ENCODE measurements around the gene KLHL40.

Gene KLHL40

GRCh38 chr3:42736531-42736930 lies 51.2 kb downstream of the KLHL40 start:
- ChIA-PET POLR2A (no interaction called here), CTCF (interaction anchor here (1.2 kb wide), 1 partner anchor 15 kb away, joined by 3 read pairs; no protein-coding TSS in a partner anchor)

GRCh38 chr3:42739401-42740158 lies 54.2 kb downstream of the KLHL40 start:
- CTCF ChIA-PET = no interaction called here
- H3K4me3 ChIP-seq (ENCODE audit: low read depth, low read length) = no peak overlapping the region
- TF ChIP-seq CTCF (IDR thresholded peaks at IDR 0.05; ENCODE audit: insufficient read depth, low read length, missing control alignments) = no peak
- DNase-seq (ENCODE audit: low read depth, low spot score) = no peak
- POLR2A ChIA-PET = no interaction called here

More at GRCh38 chr3:42736531-42736930, 51.2 kb downstream of the KLHL40 start:
- no peak for DNase-seq (ENCODE audit: low read depth, low spot score)
- H3K4me3 ChIP-seq (ENCODE audit: low read depth, low read length) = no peak overlapping the region
- TF ChIP-seq CTCF (IDR thresholded peaks at IDR 0.05; ENCODE audit: insufficient read depth, low read length, missing control alignments) = no peak

GRCh38 chr3:42741796-42742195 lies 56.5 kb downstream of the KLHL40 start:
- H3K4me3 ChIP-seq (ENCODE audit: low read depth, low read length) = no peak overlapping the region
- ChIA-PET CTCF (interaction anchor here (0.8 to 7.8 kb wide), 4 partner anchors 8 to 195 kb away, joined by 3 to 67 read pairs (median 6); no protein-coding TSS in a partner anchor), POLR2A (no interaction called here)
- TF ChIP-seq CTCF (IDR thresholded peaks at IDR 0.05; ENCODE audit: insufficient read depth, low read length, missing control alignments) = no peak
- no peak for DNase-seq (ENCODE audit: low read depth, low spot score)
